Measurements from ENCODE around the gene RMP24. TPM values are rescaled to one million over a fixed set of nuclear protein-coding genes. Genes with fewer than 3 reads are reported as not detected.

The RMP24 gene

Small RNAs within 50 kb of the gene (microRNA-seq; reads per million reads assigned to microRNA genes)
- not detected for gene MIR3929 (ENCODE audit: borderline number of aligned reads)

Other genes with a start within 250 kb of the RMP24 start
- gene RPRD1A, start 94.9 kb downstream of the RMP24 start, total RNA-seq, result 35.5 to 45.2 TPM (median 39.8 TPM) in 3 replicates
- gene SLC39A6, start 156.7 kb downstream of the RMP24 start, total RNA-seq, result 84.9 to 89.9 TPM (median 86.4 TPM) in 3 replicates
- gene ELP2, start 157.2 kb downstream of the RMP24 start, total RNA-seq, result 67.1 to 77.2 TPM (median 70.5 TPM) in 3 replicates
- gene MOCOS, start 214.8 kb downstream of the RMP24 start, total RNA-seq, result 6.7 to 15.7 TPM (median 13.2 TPM) in 3 replicates

Measured in chondrocyte (in vitro differentiated cells).